ENCODE measurements around the gene KCNQ1. TPM values are rescaled to one million over a fixed set of nuclear protein-coding genes. Genes with fewer than 3 reads are reported as not detected.
A peak's percentile ranks its signal among the peaks of the same experiment; 100 is the strongest.

KCNQ1 gene
- total and polyA plus RNA-seq, 8 donors, result 7.1 to 37.7 (median 9.9) TPM

- Histone ChIP-seq H3K27ac (no peak overlapping the region), H3K36me3 (no peaks in the 10 kb centered on the region), H3K4me1 (peaks cover 0 to 11% of the 10 kb centered on the region in 2 donors), H3K27me3 (peaks cover 24 to 63% of the 10 kb centered on the region in 2 donors), H3K9me3 (no peaks in the 10 kb centered on the region), H3K4me3 (peak overlapping the region in 1 of 2 donors; percentile 24)
- intact Hi-C loops (cut with DNase I), result no loop called here
- ATAC-seq (no peak), DNase-seq (no peak)
- no peak for TF ChIP-seq CTCF (IDR thresholded peaks at IDR 0.05)
Measured at GRCh38 chr11:2868506-2869133, 423.8 kb downstream of the KCNQ1 start.

- DNase-seq (no peak), ATAC-seq (no peak)
- no peaks in the 10 kb centered on the region for H3K9me3 ChIP-seq
- no peak overlapping the region for H3K4me3 ChIP-seq
- H3K4me1 ChIP-seq, result peaks cover 0 to 11% of the 10 kb centered on the region in 2 donors
- intact Hi-C loops (cut with DNase I), result no loop called here
- peaks cover 24 to 58% of the 10 kb centered on the region in 2 donors for H3K27me3 ChIP-seq
- H3K27ac ChIP-seq, result no peak overlapping the region
- no peaks in the 10 kb centered on the region for H3K36me3 ChIP-seq
- TF ChIP-seq CTCF (IDR thresholded peaks at IDR 0.05), result no peak
Measured at GRCh38 chr11:2869134-2869526, 424.3 kb downstream of the KCNQ1 start.

- intact Hi-C loops (cut with DNase I), result no loop called here
- Histone ChIP-seq H3K9me3 (no peaks in the 10 kb centered on the region), H3K4me1 (peaks cover 0 to 11% of the 10 kb centered on the region in 2 donors), H3K27me3 (peaks cover 24 to 52% of the 10 kb centered on the region in 2 donors), H3K4me3 (no peak overlapping the region), H3K27ac (no peak overlapping the region), H3K36me3 (no peaks in the 10 kb centered on the region)
- ATAC-seq, result no peak
- TF ChIP-seq CTCF (IDR thresholded peaks at IDR 0.05), result no peak
- no peak for DNase-seq
Measured at GRCh38 chr11:2869561-2870427, 425.0 kb downstream of the KCNQ1 start.

GRCh38 chr11:2870460-2870859 lies 425.7 kb downstream of the KCNQ1 start:
- Histone ChIP-seq H3K4me1 (peaks cover 0 to 11% of the 10 kb centered on the region in 2 donors), H3K27ac (no peak overlapping the region), H3K4me3 (no peak overlapping the region), H3K36me3 (no peaks in the 10 kb centered on the region), H3K27me3 (peaks cover 24 to 51% of the 10 kb centered on the region in 2 donors), H3K9me3 (no peaks in the 10 kb centered on the region)
- ATAC-seq (no peak), DNase-seq (no peak)
- intact Hi-C loops (cut with DNase I), result no loop called here
- TF ChIP-seq CTCF (IDR thresholded peaks at IDR 0.05), result no peak

GRCh38 chr11:2870969-2871680 lies 426.3 kb downstream of the KCNQ1 start:
- peaks cover 0 to 11% of the 10 kb centered on the region in 2 donors for H3K4me1 ChIP-seq
- no peaks in the 10 kb centered on the region for H3K36me3 ChIP-seq
- intact Hi-C loops (cut with DNase I), result no loop called here
- ATAC-seq (no peak), DNase-seq (no peak)
- H3K27me3 ChIP-seq, result peaks cover 24 to 51% of the 10 kb centered on the region in 2 donors
- H3K27ac ChIP-seq, result no peak overlapping the region
- H3K4me3 ChIP-seq, result no peak overlapping the region
- no peaks in the 10 kb centered on the region for H3K9me3 ChIP-seq
- no peak for TF ChIP-seq CTCF (IDR thresholded peaks at IDR 0.05)
